Kidney epithelial cell (primary cell): ENCODE data around the gene KIF13A. TPM values are rescaled to one million over a fixed set of nuclear protein-coding genes. Genes with fewer than 3 reads are reported as not detected.
A peak's percentile ranks its signal among the peaks of the same experiment; 100 is the strongest.

Experiments
- DNase-seq: peaks from one replicate; pipeline ENCODE4 v3.0.0-alpha.2; 2010; ENCODE audit warnings: low read depth
- H3K27me3 ChIP-seq: 2 replicates; pipeline ENCODE4 v1.6.0; 2011; ENCODE audit warnings: low read length; ENCODE audit not compliant: control insufficient read depth, insufficient read depth
- H3K36me3 ChIP-seq: 2 replicates; pipeline ENCODE4 v1.5.1; 2011; ENCODE audit warnings: low read length; ENCODE audit not compliant: control insufficient read depth, insufficient read depth
- H3K4me3 ChIP-seq: 2 replicates; pipeline ENCODE4 v1.5.1; 2011; ENCODE audit warnings: low read depth, mild to moderate bottlenecking, control low read depth, low read length
- total RNA-seq: library from RNA; depleted of rRNA; stranded (reverse); fragments of >200 nt; gene quantifications from 2 replicates; pipeline ENCODE4 v1.2.3, GENCODE V29; 2015
- TF ChIP-seq, protein P1 (sequence below): IDR thresholded peaks from 2 replicates; pipeline ENCODE4 v1.5.1; 2011; ENCODE audit warnings: mild to moderate bottlenecking, moderate library complexity, low read length, control low read depth, inconsistent platforms; ENCODE audit not compliant: insufficient read depth, poor library complexity, severe bottlenecking

KIF13A gene
- total RNA-seq, 1 donor from 2014 or later = 30.9 TPM

DNA sequence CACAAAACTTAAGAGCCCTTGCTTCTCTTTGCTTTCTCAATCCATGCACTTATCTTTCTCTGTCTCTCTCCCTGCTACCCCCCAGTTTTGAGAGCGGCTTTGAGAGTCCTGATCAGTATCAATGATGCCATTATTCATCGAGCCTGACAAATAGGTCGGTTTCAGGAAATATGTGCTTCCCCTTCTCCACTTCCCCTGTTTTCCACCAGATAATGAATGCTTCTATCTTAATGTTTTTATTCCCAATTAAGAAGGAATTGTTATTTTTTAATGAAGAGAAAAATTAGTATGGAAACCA lies 117.7 kb downstream of the KIF13A start:
- H3K4me3 ChIP-seq = no peak overlapping the region
- TF ChIP-seq, protein P1, sequence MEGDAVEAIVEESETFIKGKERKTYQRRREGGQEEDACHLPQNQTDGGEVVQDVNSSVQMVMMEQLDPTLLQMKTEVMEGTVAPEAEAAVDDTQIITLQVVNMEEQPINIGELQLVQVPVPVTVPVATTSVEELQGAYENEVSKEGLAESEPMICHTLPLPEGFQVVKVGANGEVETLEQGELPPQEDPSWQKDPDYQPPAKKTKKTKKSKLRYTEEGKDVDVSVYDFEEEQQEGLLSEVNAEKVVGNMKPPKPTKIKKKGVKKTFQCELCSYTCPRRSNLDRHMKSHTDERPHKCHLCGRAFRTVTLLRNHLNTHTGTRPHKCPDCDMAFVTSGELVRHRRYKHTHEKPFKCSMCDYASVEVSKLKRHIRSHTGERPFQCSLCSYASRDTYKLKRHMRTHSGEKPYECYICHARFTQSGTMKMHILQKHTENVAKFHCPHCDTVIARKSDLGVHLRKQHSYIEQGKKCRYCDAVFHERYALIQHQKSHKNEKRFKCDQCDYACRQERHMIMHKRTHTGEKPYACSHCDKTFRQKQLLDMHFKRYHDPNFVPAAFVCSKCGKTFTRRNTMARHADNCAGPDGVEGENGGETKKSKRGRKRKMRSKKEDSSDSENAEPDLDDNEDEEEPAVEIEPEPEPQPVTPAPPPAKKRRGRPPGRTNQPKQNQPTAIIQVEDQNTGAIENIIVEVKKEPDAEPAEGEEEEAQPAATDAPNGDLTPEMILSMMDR = no peak
- H3K27me3 ChIP-seq = no peaks in the 10 kb centered on the region

DNA sequence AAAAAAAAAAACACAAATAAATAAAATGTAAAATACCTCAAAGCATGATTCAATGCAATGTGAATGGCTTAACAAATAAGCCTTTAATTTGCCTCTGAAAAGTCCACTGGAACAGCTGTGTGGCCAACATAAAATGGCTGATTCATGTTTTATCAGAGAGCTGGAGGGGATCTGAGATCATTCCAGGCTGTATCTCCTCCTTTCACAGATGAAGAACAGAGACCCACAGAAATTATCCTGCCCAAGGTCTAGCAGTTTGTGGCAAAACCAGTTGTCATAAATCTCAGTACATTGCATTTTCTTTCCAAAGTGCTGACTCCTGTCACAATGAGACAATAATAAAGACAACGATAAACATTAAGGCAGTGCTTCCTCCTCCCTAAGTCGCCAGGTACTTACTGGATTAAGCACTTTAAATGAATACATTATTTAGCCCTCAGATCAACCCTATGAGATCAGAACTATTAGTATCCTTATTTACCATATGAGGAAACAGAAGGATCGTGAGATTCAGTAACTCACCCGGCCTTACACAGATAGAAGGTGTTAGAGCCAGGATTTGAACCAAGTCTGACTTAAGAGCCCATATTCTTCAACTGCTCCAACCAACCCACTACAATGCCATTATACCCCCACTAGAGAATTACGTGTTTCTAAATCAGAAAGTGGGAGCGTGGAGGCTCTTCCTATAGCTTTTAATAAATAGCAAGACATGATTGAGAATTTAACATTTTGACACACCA lies 118.3 kb downstream of the KIF13A start:
- TF ChIP-seq, protein P1 = no peak
- Histone ChIP-seq H3K27me3 (no peaks in the 10 kb centered on the region), H3K36me3 (no peaks in the 10 kb centered on the region), H3K4me3 (no peak overlapping the region)
- DNase-seq = peak; percentile 7

More for the DNA sequence above, 117.7 kb downstream of the KIF13A start:
- DNase-seq = no peak
- no peaks in the 10 kb centered on the region for H3K36me3 ChIP-seq

DNA sequence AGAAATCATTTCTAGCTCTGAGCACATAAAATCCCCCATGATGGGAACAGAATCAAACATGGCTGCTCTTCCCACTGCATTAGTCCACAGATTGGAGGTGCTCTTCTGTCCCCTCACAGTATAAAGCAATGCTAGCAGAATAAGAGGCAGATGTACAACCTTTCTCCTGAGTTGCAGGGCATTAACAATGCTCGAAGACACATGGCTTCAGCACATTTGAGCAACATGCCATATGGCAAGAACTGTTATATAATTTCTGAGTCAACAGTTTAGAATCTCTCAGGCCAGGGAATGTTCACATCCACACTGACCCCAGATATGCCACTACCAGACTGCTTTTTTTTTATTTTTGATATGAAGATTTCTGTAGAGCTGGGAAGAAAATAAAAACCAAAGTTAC lies 119.6 kb downstream of the KIF13A start:
- Histone ChIP-seq H3K36me3 (no peaks in the 10 kb centered on the region), H3K27me3 (no peaks in the 10 kb centered on the region), H3K4me3 (no peak overlapping the region)
- DNase-seq = peak; percentile 7
- TF ChIP-seq, protein P1 = no peak

DNA sequence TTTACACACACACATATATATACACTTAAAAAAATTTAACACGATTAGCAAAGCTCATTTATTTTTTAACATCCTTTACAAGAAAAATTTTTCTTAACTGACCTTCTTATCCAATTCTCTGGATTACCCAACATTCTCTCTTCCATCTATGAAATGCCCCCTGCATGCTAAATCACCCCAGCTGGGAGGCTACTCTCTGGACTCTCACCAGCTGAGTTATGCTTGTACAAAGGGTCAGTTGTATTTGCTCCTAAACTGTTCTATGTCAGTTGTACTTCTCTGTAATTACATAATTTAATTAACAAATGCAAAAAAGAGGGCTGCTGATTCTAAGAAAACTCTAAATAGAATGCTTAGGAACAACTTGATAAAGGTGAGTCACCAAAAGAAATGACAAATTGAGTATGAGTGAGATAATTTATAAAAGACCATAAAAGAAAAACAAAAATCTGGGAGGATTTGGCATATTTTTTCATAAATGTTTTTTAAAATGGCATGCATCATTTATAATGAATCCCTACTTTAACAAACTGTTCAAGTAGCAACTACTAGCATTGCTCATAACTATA lies 120.5 kb downstream of the KIF13A start:
- TF ChIP-seq, protein P1 = no peak
- Histone ChIP-seq H3K27me3 (no peaks in the 10 kb centered on the region), H3K36me3 (no peaks in the 10 kb centered on the region), H3K4me3 (no peak overlapping the region)
- DNase-seq = no peak

DNA sequence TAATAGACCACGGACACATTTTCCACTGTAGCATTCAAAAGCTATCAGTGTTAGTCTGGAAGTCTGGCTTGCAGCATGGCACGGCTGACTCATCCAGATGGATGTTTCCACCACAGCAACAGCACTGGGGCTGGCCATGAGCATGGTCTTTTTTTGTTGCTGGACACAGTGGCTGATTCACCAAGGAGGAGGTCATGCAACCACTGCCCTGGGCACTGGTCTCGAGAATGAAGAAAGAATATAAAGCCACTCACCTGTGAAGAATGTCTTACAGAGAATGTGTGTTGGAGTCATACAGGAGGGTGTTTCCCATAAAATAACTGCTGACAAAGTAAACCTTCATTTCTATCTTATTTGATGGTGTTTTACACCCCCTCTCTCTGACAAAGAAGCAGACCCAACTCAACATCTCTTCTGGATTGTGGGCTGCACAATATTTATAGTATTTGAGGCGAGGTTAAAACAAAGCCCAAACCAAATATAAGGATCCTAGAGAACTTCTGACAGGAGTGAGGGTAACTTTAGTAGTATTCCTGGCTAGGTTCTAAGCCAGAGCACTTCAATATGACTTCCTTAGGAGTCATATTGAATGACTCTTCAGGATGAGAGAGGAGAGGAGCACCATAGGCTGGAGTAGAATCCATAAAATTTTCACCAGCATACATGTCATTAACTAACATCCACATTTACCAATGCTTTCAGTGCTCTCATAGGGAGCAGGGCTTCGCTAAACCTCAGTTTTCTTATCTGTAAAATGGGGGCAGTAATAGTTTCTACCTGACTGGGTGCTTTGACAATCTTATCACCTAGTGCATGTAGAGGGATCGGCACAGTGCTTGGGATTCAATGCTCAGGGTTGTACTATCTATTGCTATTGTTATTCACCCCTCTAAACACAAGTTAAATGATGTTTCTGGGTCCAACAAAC lies 121.4 kb downstream of the KIF13A start:
- peak; percentile 99 for DNase-seq
- TF ChIP-seq, protein P1 = no peak
- no peaks in the 10 kb centered on the region for H3K36me3 ChIP-seq
- H3K4me3 ChIP-seq = no peak overlapping the region
- no peaks in the 10 kb centered on the region for H3K27me3 ChIP-seq
